Stimulated activated CD4-positive, alpha-beta T cell treated with anti-CD3 and anti-CD28 coated beads, Interleukin-1b, Interleukin-23, amount 100 ng/mL, for 48 hours (primary cell): ENCODE measurements around the gene OR10AD1.
"Not testable (repeated sequence)": the region's sequence is repeated elsewhere in the genome, so short reads cannot be mapped to it uniquely, and the experiment has no call there.

Experiments
- DNase-seq: peaks from one replicate; pipeline ENCODE4 v3.0.0-alpha.2; 2020

The OR10AD1 gene

GRCh38 chr12:48157889-48158370 lies 45.2 kb downstream of the OR10AD1 start:
- peak; percentile 28 for DNase-seq

GRCh38 chr12:48157018-48157888 lies 45.8 kb downstream of the OR10AD1 start, which contains the start of gene ASB8:
ASB8 (minus strand) TSS chr12:48157515; CDS start chr12:48153496, 4,019 bp downstream.
- DNase-seq = peak; percentile 99

DNA sequence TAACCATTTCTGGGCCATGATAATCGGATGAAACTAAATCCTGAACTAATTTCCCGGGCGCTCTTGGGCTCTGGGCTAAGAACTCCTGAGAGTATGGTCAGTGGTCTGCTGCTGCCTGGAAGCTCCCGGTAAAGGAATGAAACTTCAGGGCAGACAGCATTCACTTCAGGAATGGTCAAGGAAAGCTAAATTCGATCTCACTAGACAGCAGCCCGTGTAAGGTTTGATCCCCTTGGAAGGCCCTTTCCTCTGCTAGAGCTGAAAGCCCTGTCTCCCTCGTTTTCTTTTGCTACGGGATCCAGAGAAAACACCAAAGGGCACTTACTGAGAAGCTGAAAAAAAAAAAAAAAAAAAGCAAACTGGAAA lies 46.5 kb downstream of the OR10AD1 start:
- no peak for DNase-seq

GRCh38 chr12:48155786-48156185 lies 47.3 kb downstream of the OR10AD1 start:
- DNase-seq = not testable (repeated sequence)
